BLaER1 (cell line): ENCODE measurements around the gene KLRD1.
A peak's percentile ranks its signal among the peaks of the same experiment; 100 is the strongest.

Source experiments
- H3K27ac ChIP-seq: shearing (Covaris generic); formaldehyde crosslinking; 2 replicates; pipeline ENCODE4 v1.8.1; 2022
- H3K27me3 ChIP-seq: shearing (Covaris generic); formaldehyde crosslinking; 2 replicates; pipeline ENCODE4 v1.8.1; 2022
- H3K36me3 ChIP-seq: shearing (Covaris generic); formaldehyde crosslinking; 2 replicates; pipeline ENCODE4 v1.8.1; 2022
- H3K4me1 ChIP-seq: shearing (Covaris generic); formaldehyde crosslinking; 2 replicates; pipeline ENCODE4 v1.8.1; 2022
- H3K4me2 ChIP-seq: shearing (Covaris generic); formaldehyde crosslinking; 2 replicates; pipeline ENCODE4 v1.8.1; 2022
- H3K4me3 ChIP-seq: shearing (Covaris generic); formaldehyde crosslinking; 2 replicates; pipeline ENCODE4 v1.8.1; 2022
- H3K9ac ChIP-seq: shearing (Covaris generic); formaldehyde crosslinking; 2 replicates; pipeline ENCODE4 v1.8.1; 2022
- H3K9me3 ChIP-seq: shearing (Covaris generic); formaldehyde crosslinking; 2 replicates; pipeline ENCODE4 v1.8.1; 2022
- H4K20me1 ChIP-seq: shearing (Covaris generic); formaldehyde crosslinking; 2 replicates; pipeline ENCODE4 v1.8.1; 2022
- Cebpa-rat ChIP-seq: shearing (Covaris generic); IDR thresholded peaks from 2 replicates; pipeline ENCODE4 v1.8.1; 2022

KLRD1 gene

GRCh38 chr12:10307630-10308029, at the start of gene KLRD1:
TSS of gene KLRD1 (plus strand) at chr12:10307870. CDS start at chr12:10308078, 208 bp downstream.
- H3K4me2 ChIP-seq, result no peak within 1 kb of the TSS
- H4K20me1 ChIP-seq, result no peaks in the 10 kb centered on the region
- no peaks in the 10 kb centered on the region for H3K36me3 ChIP-seq
- TF ChIP-seq Cebpa-rat, result no peak
- H3K27me3 ChIP-seq, result no peaks in the 10 kb centered on the region
- no peak within 1 kb of the TSS for H3K9ac ChIP-seq
- H3K27ac ChIP-seq, result no peak within 1 kb of the TSS
- no peaks in the 10 kb centered on the region for H3K4me1 ChIP-seq
- peaks cover 4% of the 10 kb centered on the region for H3K9me3 ChIP-seq
- H3K4me3 ChIP-seq, result no peak within 1 kb of the TSS

DNA sequence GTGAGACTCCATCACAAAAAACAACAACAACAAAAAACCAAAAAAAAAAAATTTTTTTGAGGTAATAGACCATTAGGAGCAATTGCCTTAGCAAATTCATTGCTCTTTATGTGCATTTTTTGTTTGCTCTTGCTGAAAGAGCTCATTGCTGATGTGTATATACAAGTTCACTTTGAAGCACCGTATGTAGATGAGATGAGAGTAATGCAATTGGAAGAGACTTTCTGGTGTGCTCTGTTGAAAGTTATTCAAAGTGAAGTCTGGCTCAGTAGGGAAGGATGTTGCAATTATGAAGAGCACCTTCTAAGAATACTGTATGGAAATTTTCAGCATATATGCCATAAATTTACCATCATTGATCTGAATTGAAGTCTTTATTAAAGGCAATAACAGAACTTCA, 46.7 kb upstream of the KLRD1 start:
- no peaks in the 10 kb centered on the region for H3K36me3 ChIP-seq
- no peaks in the 10 kb centered on the region for H4K20me1 ChIP-seq
- TF ChIP-seq Cebpa-rat, result no peak
- H3K9ac ChIP-seq, result no peak overlapping the region
- no peaks in the 10 kb centered on the region for H3K27me3 ChIP-seq
- H3K9me3 ChIP-seq, result no peaks in the 10 kb centered on the region
- H3K4me2 ChIP-seq, result no peak overlapping the region
- no peaks in the 10 kb centered on the region for H3K4me1 ChIP-seq
- no peak overlapping the region for H3K27ac ChIP-seq
- no peak overlapping the region for H3K4me3 ChIP-seq

- Histone ChIP-seq H3K9me3 (no peaks in the 10 kb centered on the region), H3K4me1 (no peaks in the 10 kb centered on the region), H3K4me3 (no peak overlapping the region), H3K27me3 (no peaks in the 10 kb centered on the region), H3K9ac (no peak overlapping the region), H3K4me2 (no peak overlapping the region), H3K27ac (no peak overlapping the region), H3K36me3 (no peaks in the 10 kb centered on the region), H4K20me1 (no peaks in the 10 kb centered on the region)
- TF ChIP-seq Cebpa-rat, result no peak
Measured at GRCh38 chr12:10268037-10268436, 39.6 kb upstream of the KLRD1 start.

GRCh38 chr12:10272467-10272866, 35.2 kb upstream of the KLRD1 start:
- no peak overlapping the region for H3K4me3 ChIP-seq
- no peak overlapping the region for H3K4me2 ChIP-seq
- no peak overlapping the region for H3K9ac ChIP-seq
- no peaks in the 10 kb centered on the region for H3K36me3 ChIP-seq
- H3K9me3 ChIP-seq, result no peaks in the 10 kb centered on the region
- H3K4me1 ChIP-seq, result no peaks in the 10 kb centered on the region
- H3K27me3 ChIP-seq, result no peaks in the 10 kb centered on the region
- no peak overlapping the region for H3K27ac ChIP-seq
- peak; percentile 70; the same call in 1 of the 2 replicates for TF ChIP-seq Cebpa-rat
- H4K20me1 ChIP-seq, result no peaks in the 10 kb centered on the region

DNA sequence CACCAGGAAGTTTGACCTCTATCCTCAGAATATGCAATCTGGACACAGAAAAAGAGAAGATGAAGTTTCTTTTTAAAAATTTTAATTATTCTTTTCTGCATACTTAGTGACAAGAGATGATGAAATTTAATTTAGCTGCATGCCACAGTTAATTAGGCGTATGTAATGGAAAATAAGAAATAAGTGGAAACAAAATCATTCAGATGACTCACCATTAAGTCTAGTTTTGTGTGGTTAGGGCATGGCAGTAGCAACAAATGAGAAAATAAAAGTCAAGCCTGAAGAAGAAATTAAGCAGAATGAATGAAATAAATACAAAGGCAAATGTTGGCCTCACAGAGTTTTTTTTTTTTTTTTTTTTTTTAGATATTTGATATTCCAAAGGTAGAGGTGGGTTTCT, 30.9 kb upstream of the KLRD1 start:
- TF ChIP-seq Cebpa-rat, result no peak
- H3K36me3 ChIP-seq, result no peaks in the 10 kb centered on the region
- no peak overlapping the region for H3K27ac ChIP-seq

GRCh38 chr12:10278104-10278503, 29.6 kb upstream of the KLRD1 start:
- Histone ChIP-seq H3K36me3 (no peaks in the 10 kb centered on the region), H3K4me3 (no peak overlapping the region), H3K4me1 (no peaks in the 10 kb centered on the region), H4K20me1 (no peaks in the 10 kb centered on the region), H3K27me3 (no peaks in the 10 kb centered on the region), H3K9me3 (no peaks in the 10 kb centered on the region), H3K4me2 (no peak overlapping the region), H3K9ac (no peak overlapping the region), H3K27ac (no peak overlapping the region)
- no peak for TF ChIP-seq Cebpa-rat

More for the DNA sequence above, 30.9 kb upstream of the KLRD1 start:
- no peaks in the 10 kb centered on the region for H3K4me1 ChIP-seq
- no peaks in the 10 kb centered on the region for H3K9me3 ChIP-seq
- no peak overlapping the region for H3K9ac ChIP-seq
- no peak overlapping the region for H3K4me2 ChIP-seq
- no peak overlapping the region for H3K4me3 ChIP-seq
- no peaks in the 10 kb centered on the region for H3K27me3 ChIP-seq
- no peaks in the 10 kb centered on the region for H4K20me1 ChIP-seq

DNA sequence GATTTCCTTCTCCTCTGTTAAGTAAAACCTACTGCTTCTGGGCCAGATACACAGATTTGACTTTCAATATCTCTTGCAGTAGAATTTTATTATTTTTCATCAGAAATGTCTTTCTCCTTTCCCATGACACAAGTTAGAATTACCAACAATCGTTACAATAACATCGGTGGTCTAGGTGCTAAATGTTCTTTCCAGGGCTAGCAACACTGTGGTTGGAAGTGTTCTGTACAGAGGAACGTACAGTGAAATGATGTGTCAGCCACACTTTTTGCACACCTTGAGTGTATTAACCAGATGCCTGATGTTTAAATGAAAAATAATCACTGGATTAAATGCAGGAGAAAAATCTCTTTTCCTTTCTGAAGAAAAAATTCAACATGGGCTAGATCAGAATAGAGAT, 27.7 kb upstream of the KLRD1 start:
- TF ChIP-seq Cebpa-rat, result no peak
- no peak overlapping the region for H3K9ac ChIP-seq
- no peaks in the 10 kb centered on the region for H4K20me1 ChIP-seq

DNA sequence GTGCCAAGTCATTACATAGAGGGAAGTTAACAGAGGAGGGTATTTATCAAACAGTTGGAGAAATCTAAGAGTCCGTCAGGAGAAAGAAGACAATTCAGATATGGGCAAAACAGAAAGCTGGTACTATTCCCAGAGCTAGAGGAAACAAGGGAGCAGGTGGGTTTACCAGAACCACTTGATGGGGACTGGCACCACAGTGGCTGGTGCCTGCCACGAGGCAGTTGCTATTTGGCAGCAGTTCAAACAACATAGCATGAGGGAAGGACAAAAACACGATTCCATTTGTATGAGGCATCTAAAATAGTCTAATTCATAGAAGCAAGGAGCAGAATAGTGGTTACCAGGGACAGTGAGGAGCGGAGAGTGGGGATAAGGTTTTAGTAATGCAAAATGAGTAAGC, 24.6 kb upstream of the KLRD1 start:
- H4K20me1 ChIP-seq, result no peaks in the 10 kb centered on the region
- TF ChIP-seq Cebpa-rat, result no peak
- no peak overlapping the region for H3K4me2 ChIP-seq
- no peaks in the 10 kb centered on the region for H3K36me3 ChIP-seq
- no peak overlapping the region for H3K4me3 ChIP-seq
- no peak overlapping the region for H3K27ac ChIP-seq
- no peaks in the 10 kb centered on the region for H3K27me3 ChIP-seq
- H3K9ac ChIP-seq, result no peak overlapping the region
- H3K9me3 ChIP-seq, result no peaks in the 10 kb centered on the region
- no peaks in the 10 kb centered on the region for H3K4me1 ChIP-seq

More for the DNA sequence above, 27.7 kb upstream of the KLRD1 start:
- Histone ChIP-seq H3K4me1 (no peaks in the 10 kb centered on the region), H3K4me3 (no peak overlapping the region), H3K27me3 (no peaks in the 10 kb centered on the region), H3K27ac (no peak overlapping the region), H3K4me2 (no peak overlapping the region), H3K9me3 (no peaks in the 10 kb centered on the region), H3K36me3 (no peaks in the 10 kb centered on the region)

DNA sequence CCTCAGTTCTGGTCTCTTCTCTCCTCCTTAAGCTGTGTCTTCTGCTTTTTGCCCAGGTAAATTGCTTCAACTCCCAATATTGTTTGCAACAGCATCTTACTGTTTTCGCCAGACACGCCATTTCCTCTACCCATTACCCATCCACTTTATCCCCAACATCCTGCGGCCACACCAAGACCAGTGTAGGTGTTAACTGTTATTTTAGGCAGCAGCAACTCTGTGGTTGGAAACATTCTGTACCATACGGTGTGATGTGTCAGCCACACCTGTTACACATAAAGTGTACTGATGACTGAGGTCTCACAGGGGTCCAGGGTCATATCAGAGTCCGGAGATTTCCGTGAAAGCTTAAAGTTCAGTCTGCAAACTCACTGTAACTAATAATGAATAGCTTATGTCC, 21.8 kb upstream of the KLRD1 start:
- H4K20me1 ChIP-seq, result no peaks in the 10 kb centered on the region
- no peak for TF ChIP-seq Cebpa-rat
- H3K27me3 ChIP-seq, result no peaks in the 10 kb centered on the region
- H3K4me1 ChIP-seq, result no peaks in the 10 kb centered on the region
- no peak overlapping the region for H3K27ac ChIP-seq
- H3K4me3 ChIP-seq, result no peak overlapping the region
- H3K9ac ChIP-seq, result no peak overlapping the region
- no peaks in the 10 kb centered on the region for H3K36me3 ChIP-seq
- H3K9me3 ChIP-seq, result no peaks in the 10 kb centered on the region
- H3K4me2 ChIP-seq, result no peak overlapping the region

- Histone ChIP-seq H3K4me2 (no peak overlapping the region), H3K36me3 (no peaks in the 10 kb centered on the region), H3K27ac (no peak overlapping the region), H3K9me3 (no peaks in the 10 kb centered on the region), H3K4me1 (no peaks in the 10 kb centered on the region), H3K27me3 (no peaks in the 10 kb centered on the region), H3K4me3 (no peak overlapping the region), H3K9ac (no peak overlapping the region), H4K20me1 (no peaks in the 10 kb centered on the region)
- TF ChIP-seq Cebpa-rat, result no peak
Measured at GRCh38 chr12:10289005-10289754, 18.5 kb upstream of the KLRD1 start.

GRCh38 chr12:10291030-10291429, 16.6 kb upstream of the KLRD1 start:
- Histone ChIP-seq H3K27ac (no peak overlapping the region), H3K27me3 (no peaks in the 10 kb centered on the region), H3K9me3 (no peaks in the 10 kb centered on the region), H3K4me3 (no peak overlapping the region), H3K4me1 (no peaks in the 10 kb centered on the region), H3K4me2 (no peak overlapping the region), H3K36me3 (no peaks in the 10 kb centered on the region), H4K20me1 (no peaks in the 10 kb centered on the region), H3K9ac (no peak overlapping the region)
- TF ChIP-seq Cebpa-rat, result no peak
